GM11168 (cell line): ENCODE results near the gene CC2D2B.
"Not testable (repeated sequence)": the region's sequence is repeated elsewhere in the genome, so short reads cannot be mapped to it uniquely, and the experiment has no call there.

Experiments used
- in situ Hi-C: fragments of 300-500 bp; cut with MboI; formaldehyde crosslinking; loops from one replicate; pipeline ENCODE4 v1.12.0; 2022; ENCODE audit warnings: low sequenced_read_pairs; ENCODE audit not compliant: unreplicated experiment

Gene CC2D2B

GRCh38 chr10:95907456-95908253, at the start of gene CC2D2B:
Gene CC2D2B (plus strand): TSS chr10:95907975. CDS start chr10:95911324, 3,349 bp downstream.
- in situ Hi-C loops = loop anchor here (25.0 kb wide), 1 partner anchor 1320 kb away; no protein-coding TSS in a partner anchor

- in situ Hi-C loops = no loop called here
Measured at GRCh38 chr10:95860166-95860940, 47.4 kb upstream of the CC2D2B start.

GRCh38 chr10:95861386-95861785, 46.4 kb upstream of the CC2D2B start:
- in situ Hi-C loops = no loop called here

- in situ Hi-C loops = no loop called here
Measured at GRCh38 chr10:95864906-95865813, 42.6 kb upstream of the CC2D2B start.

- in situ Hi-C loops = no loop called here
Measured at GRCh38 chr10:95865814-95866466, 41.8 kb upstream of the CC2D2B start.

- in situ Hi-C loops = no loop called here
Measured at GRCh38 chr10:95866467-95866842, 41.3 kb upstream of the CC2D2B start.

GRCh38 chr10:95867866-95868265, 39.9 kb upstream of the CC2D2B start:
- in situ Hi-C loops = no loop called here

GRCh38 chr10:95872158-95872711, 35.5 kb upstream of the CC2D2B start:
- in situ Hi-C loops = no loop called here

- in situ Hi-C loops = no loop called here
Measured at GRCh38 chr10:95873139-95873538, 34.6 kb upstream of the CC2D2B start.

- in situ Hi-C loops = no loop called here
Measured at GRCh38 chr10:95873651-95874050, 34.1 kb upstream of the CC2D2B start.

- in situ Hi-C loops = not testable (repeated sequence)
Measured at GRCh38 chr10:95874783-95875182, 33.0 kb upstream of the CC2D2B start.

- in situ Hi-C loops = no loop called here
Measured at GRCh38 chr10:95876756-95877155, 31.0 kb upstream of the CC2D2B start.

- in situ Hi-C loops = no loop called here
Measured at GRCh38 chr10:95877881-95878280, 29.9 kb upstream of the CC2D2B start.

GRCh38 chr10:95880704-95881103, 27.1 kb upstream of the CC2D2B start:
- in situ Hi-C loops = no loop called here

- in situ Hi-C loops = no loop called here
Measured at GRCh38 chr10:95881316-95881715, 26.5 kb upstream of the CC2D2B start.

GRCh38 chr10:95889830-95890229, 17.9 kb upstream of the CC2D2B start:
- in situ Hi-C loops = no loop called here

GRCh38 chr10:95896071-95896850, 11.5 kb upstream of the CC2D2B start:
- in situ Hi-C loops = no loop called here

GRCh38 chr10:95905897-95906580, 1.7 kb upstream of the CC2D2B start:
- in situ Hi-C loops = loop anchor here (25.0 kb wide), 1 partner anchor 1319 kb away; no protein-coding TSS in a partner anchor
